ENCODE measurements around the gene MRPL9.

Gene MRPL9

GRCh38 chr1:151716405-151716762 is 46.9 kb downstream of the MRPL9 start:
- H3K4me3 ChIP-seq (ENCODE audit: control insufficient read depth, low read depth, low read length) = no peak overlapping the region
- DNase-seq (ENCODE audit: low read depth) = no peak
- no peak for TF ChIP-seq CTCF (conservative IDR thresholded peaks at IDR 0.05; ENCODE audit: control insufficient read depth, insufficient read depth, low read depth, low read length)

- no peak for TF ChIP-seq CTCF (conservative IDR thresholded peaks at IDR 0.05; ENCODE audit: control insufficient read depth, insufficient read depth, low read depth, low read length)
- no peak overlapping the region for H3K4me3 ChIP-seq (ENCODE audit: control insufficient read depth, low read depth, low read length)
- no peak for DNase-seq (ENCODE audit: low read depth)
Measured at GRCh38 chr1:151715726-151716404, 47.4 kb downstream of the MRPL9 start.

DNA sequence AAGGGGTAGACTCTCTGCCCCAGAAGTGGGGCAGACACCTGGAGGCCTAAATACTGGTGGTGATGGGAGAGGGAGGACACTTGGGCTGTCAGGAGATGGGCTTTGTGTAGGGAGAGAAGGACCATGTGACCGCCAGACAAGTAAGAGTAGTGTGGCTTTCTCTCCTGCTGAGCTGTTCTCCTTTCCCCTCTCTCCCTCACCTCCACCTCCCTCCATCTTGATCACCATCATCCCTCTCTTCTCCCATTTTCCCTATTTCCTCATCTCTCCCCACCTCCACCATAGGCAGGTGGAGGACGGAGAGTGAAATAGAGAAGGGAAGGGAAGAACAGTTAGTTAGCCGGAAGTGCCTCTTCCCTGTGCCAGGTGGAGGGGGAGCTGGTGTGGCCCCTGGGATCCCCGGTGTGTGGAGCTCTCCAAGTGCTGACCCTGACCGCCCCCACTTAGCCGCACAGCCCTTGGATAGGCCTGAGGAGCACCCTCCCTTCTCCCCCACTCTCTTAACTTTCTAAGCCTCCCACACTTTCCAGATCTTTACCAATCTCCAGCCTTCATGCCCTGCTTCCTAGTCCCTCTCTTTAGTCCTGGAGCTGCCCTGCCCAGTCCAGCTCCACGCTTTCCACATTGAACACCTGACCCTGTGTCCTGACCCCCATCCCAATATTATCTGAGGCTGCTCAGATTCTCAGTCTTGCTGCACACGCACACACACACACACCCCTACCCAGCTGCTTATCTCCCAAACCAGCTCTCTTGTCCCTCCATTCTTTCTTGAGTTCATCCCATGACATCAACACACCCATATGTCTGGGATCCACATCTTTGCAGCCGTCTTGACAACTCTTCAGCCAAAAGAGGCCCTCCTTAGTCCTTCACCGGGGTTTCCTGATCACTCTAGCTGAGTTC is 48.2 kb downstream of the MRPL9 start:
- no peak for TF ChIP-seq CTCF (conservative IDR thresholded peaks at IDR 0.05; ENCODE audit: control insufficient read depth, insufficient read depth, low read depth, low read length)
- H3K4me3 ChIP-seq (ENCODE audit: control insufficient read depth, low read depth, low read length) = no peak overlapping the region
- DNase-seq (ENCODE audit: low read depth) = no peak

- no peak for TF ChIP-seq CTCF (conservative IDR thresholded peaks at IDR 0.05; ENCODE audit: control insufficient read depth, insufficient read depth, low read depth, low read length)
- no peak overlapping the region for H3K4me3 ChIP-seq (ENCODE audit: control insufficient read depth, low read depth, low read length)
- no peak for DNase-seq (ENCODE audit: low read depth)
Measured at GRCh38 chr1:151713874-151714273, 49.4 kb downstream of the MRPL9 start.

GRCh38 chr1:151713044-151713443 is 50.3 kb downstream of the MRPL9 start:
- DNase-seq (ENCODE audit: low read depth) = no peak
- no peak for TF ChIP-seq CTCF (conservative IDR thresholded peaks at IDR 0.05; ENCODE audit: control insufficient read depth, insufficient read depth, low read depth, low read length)
- no peak overlapping the region for H3K4me3 ChIP-seq (ENCODE audit: control insufficient read depth, low read depth, low read length)

- DNase-seq (ENCODE audit: low read depth) = no peak
- no peak for TF ChIP-seq CTCF (conservative IDR thresholded peaks at IDR 0.05; ENCODE audit: control insufficient read depth, insufficient read depth, low read depth, low read length)
- H3K4me3 ChIP-seq (ENCODE audit: control insufficient read depth, low read depth, low read length) = no peak overlapping the region
Measured at GRCh38 chr1:151711951-151712350, 51.3 kb downstream of the MRPL9 start.

Measured in fibroblast of mammary gland (primary cell).